ENCODE results near the gene SRGAP2. TPM values are rescaled to one million over a fixed set of nuclear protein-coding genes. Genes with fewer than 3 reads are reported as not detected.
"Not testable (repeated sequence)": the region's sequence is repeated elsewhere in the genome, so short reads cannot be mapped to it uniquely, and the experiment has no call there.

SRGAP2 gene
- total and polyA plus RNA-seq, 2 of the 4 experiments (the other 2 are of a cell fraction): 20.7 to 33.3 TPM

DNA sequence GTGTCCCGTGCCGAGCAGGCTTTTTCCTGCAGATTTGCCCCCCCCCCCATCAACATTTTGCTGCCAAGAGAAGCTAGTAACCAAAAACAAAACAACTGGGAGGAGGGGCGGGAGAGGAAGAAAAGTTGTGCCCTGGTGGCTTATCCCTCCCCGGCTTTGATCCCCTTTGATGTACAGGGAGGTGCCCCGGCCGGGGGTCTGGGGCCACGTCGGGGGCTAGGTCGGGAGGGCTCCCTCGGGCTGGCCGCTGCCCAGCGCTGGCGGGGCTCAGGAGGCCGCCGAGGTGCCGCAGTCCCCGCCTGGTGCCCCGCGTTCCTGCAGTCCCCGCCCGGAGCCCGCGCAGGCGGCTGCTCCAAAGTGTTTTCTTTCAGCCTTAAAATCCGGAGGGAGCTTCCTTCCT lies 1.5 kb downstream of the SRGAP2 start:
- H3K9ac ChIP-seq (ENCODE audit: low read depth, low read length): peak overlapping the region; percentile 79; the same call in 1 of the 2 replicates

DNA sequence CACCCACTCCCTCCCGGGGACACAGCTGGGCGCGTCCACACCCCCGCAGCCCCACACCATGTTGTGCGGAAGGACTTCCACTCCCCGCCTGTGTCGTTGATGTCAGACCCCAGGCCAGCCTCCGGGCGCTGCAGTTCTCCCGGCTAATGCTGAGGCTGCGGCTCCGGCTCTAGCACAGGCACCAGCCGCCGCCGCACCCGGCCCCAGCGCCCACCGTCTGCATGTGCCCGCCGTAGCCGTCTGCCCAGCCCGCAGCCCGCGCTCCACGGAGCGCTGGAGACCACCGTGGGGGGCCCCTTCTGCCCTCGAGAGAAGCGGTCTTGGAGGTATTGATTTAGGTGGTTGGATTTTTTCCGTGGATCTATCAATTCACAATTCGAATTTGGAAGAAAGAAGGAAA lies 2.2 kb downstream of the SRGAP2 start:
- no CpG with 5 or more reads among the region's 31 CpGs for WGBS, 2 experiments (ENCODE audit: extremely low coverage in 2 of 2, insufficient read length in 1 of 2)
- CTCF ChIA-PET; intact Hi-C loops (cut with micrococcal nuclease); POLR2A ChIA-PET (ENCODE audit: unreplicated experiment); H4K8ac ChIP-seq (ENCODE audit: low read depth in 2 of 2, low read length in 2 of 2); H3K18ac ChIP-seq (ENCODE audit: low read depth, low read length); H2BK120ac ChIP-seq (ENCODE audit: low read depth, low read length); H3K36me3 ChIP-seq (ENCODE audit: control insufficient read depth, insufficient read depth, low read length); H2BK15ac ChIP-seq (ENCODE audit: low read depth, low read length); H3K9me3 ChIP-seq (ENCODE audit: control insufficient read depth, insufficient read depth, low read length); ATAC-seq (ENCODE audit: low read depth); H4K5ac ChIP-seq (ENCODE audit: low read depth, low read length); H2BK5ac ChIP-seq (ENCODE audit: low read depth, low read length, poor library complexity, severe bottlenecking); H3K23ac ChIP-seq (ENCODE audit: low read depth, low read length); H3K4me1 ChIP-seq (ENCODE audit: control insufficient read depth, insufficient read depth, low read length); H4K20me1 ChIP-seq (ENCODE audit: insufficient read depth, low read length); H3K9me1 ChIP-seq (ENCODE audit: insufficient read depth, low read length); H3K14ac ChIP-seq (replicated peaks; ENCODE audit: low read depth, low read length); H4K91ac ChIP-seq (ENCODE audit: insufficient read depth, low read depth, low read length); H3K27me3 ChIP-seq (ENCODE audit: control insufficient read depth, insufficient read depth, low read length); H2AFZ ChIP-seq (replicated peaks; ENCODE audit: low read length, poor library complexity); BruUV-seq (replicated peaks); in situ Hi-C loops (cut with MboI; ENCODE audit: low sequenced_read_pairs); dilution Hi-C loops (cut with HindIII; ENCODE audit: low sequenced_read_pairs, unreplicated experiment); H3K9ac ChIP-seq (ENCODE audit: low read depth, low read length); H3K56ac ChIP-seq (ENCODE audit: extremely low read depth, insufficient read depth, low read length); H3K4ac ChIP-seq (ENCODE audit: low read depth, low read length); H2AK9ac ChIP-seq (replicated peaks; ENCODE audit: low read depth, low read length, poor library complexity); H2BK20ac ChIP-seq (ENCODE audit: low read depth, low read length); H2AK5ac ChIP-seq (ENCODE audit: low read depth, low read length); H3K27ac ChIP-seq (ENCODE audit: insufficient read depth, low read length); DNase-seq; H3K79me1 ChIP-seq (ENCODE audit: low read depth in 1 of 2, low read length in 2 of 2): not testable (repeated sequence)
- H3K4me2 ChIP-seq (ENCODE audit: low read depth, low read length): peak overlapping the region; percentile 78; the same call in 1 of the 2 replicates
- peak overlapping the region; percentile 31; the same call in 1 of the 2 replicates for H3K4me3 ChIP-seq (ENCODE audit: insufficient read depth, low read depth, low read length)

More for the DNA sequence above, 1.5 kb downstream of the SRGAP2 start:
- H3K9me1 ChIP-seq (ENCODE audit: insufficient read depth, low read length); DNase-seq; H2AK5ac ChIP-seq (ENCODE audit: low read depth, low read length); POLR2A ChIA-PET (ENCODE audit: unreplicated experiment); H3K4me1 ChIP-seq (ENCODE audit: control insufficient read depth, insufficient read depth, low read length); H3K18ac ChIP-seq (ENCODE audit: low read depth, low read length); CTCF ChIA-PET; intact Hi-C loops (cut with micrococcal nuclease); H3K56ac ChIP-seq (ENCODE audit: extremely low read depth, insufficient read depth, low read length); H4K20me1 ChIP-seq (ENCODE audit: insufficient read depth, low read length); H3K36me3 ChIP-seq (ENCODE audit: control insufficient read depth, insufficient read depth, low read length); H3K4ac ChIP-seq (ENCODE audit: low read depth, low read length); H3K23ac ChIP-seq (ENCODE audit: low read depth, low read length); H3K79me1 ChIP-seq (ENCODE audit: low read depth in 1 of 2, low read length in 2 of 2); H4K5ac ChIP-seq (ENCODE audit: low read depth, low read length); H2AFZ ChIP-seq (replicated peaks; ENCODE audit: low read length, poor library complexity); H3K9me3 ChIP-seq (ENCODE audit: control insufficient read depth, insufficient read depth, low read length); ATAC-seq (ENCODE audit: low read depth); H4K8ac ChIP-seq (ENCODE audit: low read depth in 2 of 2, low read length in 2 of 2); H4K91ac ChIP-seq (ENCODE audit: insufficient read depth, low read depth, low read length); in situ Hi-C loops (cut with MboI; ENCODE audit: low sequenced_read_pairs); BruUV-seq (replicated peaks); H2BK15ac ChIP-seq (ENCODE audit: low read depth, low read length); H3K27me3 ChIP-seq (ENCODE audit: control insufficient read depth, insufficient read depth, low read length); H3K14ac ChIP-seq (replicated peaks; ENCODE audit: low read depth, low read length); H2AK9ac ChIP-seq (replicated peaks; ENCODE audit: low read depth, low read length, poor library complexity); H2BK120ac ChIP-seq (ENCODE audit: low read depth, low read length); dilution Hi-C loops (cut with HindIII; ENCODE audit: low sequenced_read_pairs, unreplicated experiment); H2BK20ac ChIP-seq (ENCODE audit: low read depth, low read length): not testable (repeated sequence)
- no CpG with 5 or more reads among the region's 25 CpGs for WGBS, 2 experiments (ENCODE audit: extremely low coverage in 2 of 2, insufficient read length in 1 of 2)
- H3K4me3 ChIP-seq (ENCODE audit: insufficient read depth, low read depth, low read length): peak overlapping the region; percentile 40
- H2BK5ac ChIP-seq (ENCODE audit: low read depth, low read length, poor library complexity, severe bottlenecking): peak overlapping the region; percentile 45
- H3K27ac ChIP-seq (ENCODE audit: insufficient read depth, low read length): peak overlapping the region; percentile 83
- peak overlapping the region; percentile 40; the same call in 1 of the 2 replicates for H3K4me2 ChIP-seq (ENCODE audit: low read depth, low read length)

Data from IMR-90 (cell line).